Mesenchymal stem cell (in vitro differentiated cells and primary cell): ENCODE data around the gene AGAP5.
A peak's percentile ranks its signal among the peaks of the same experiment; 100 is the strongest.
"Not testable (repeated sequence)": the region's sequence is repeated elsewhere in the genome, so short reads cannot be mapped to it uniquely, and the experiment has no call there.

Experiments used
- DNase-seq: peaks from one replicate; pipeline ENCODE4 v3.0.0-alpha.2; 2013
- H2AFZ ChIP-seq: one replicate; pipeline ENCODE4 v1.6.1; 2013; ENCODE audit warnings: low read depth, mild to moderate bottlenecking, control low read depth, inconsistent platforms, low read length, moderate library complexity
- H2AK5ac ChIP-seq: 2 replicates; pipeline ENCODE4 v1.6.1; 2013; ENCODE audit warnings: low read length, moderate library complexity, mild to moderate bottlenecking, inconsistent platforms; ENCODE audit not compliant: severe bottlenecking
- H2BK120ac ChIP-seq: one replicate; pipeline ENCODE4 v1.6.1; 2013; ENCODE audit warnings: low read depth, mild to moderate bottlenecking, inconsistent platforms, low read length, moderate library complexity
- H2BK12ac ChIP-seq, 2 experiments: one replicate each; pipeline ENCODE4 v1.6.1; 2013; ENCODE audit warnings: inconsistent platforms in 2 of 2, low read length in 2 of 2, mild to moderate bottlenecking in 2 of 2, moderate library complexity in 2 of 2, control low read depth in 1 of 2
- H2BK15ac ChIP-seq: one replicate; pipeline ENCODE4 v1.6.1; 2013; ENCODE audit warnings: mild to moderate bottlenecking, low read depth, inconsistent platforms; ENCODE audit not compliant: poor library complexity, severe bottlenecking
- H2BK5ac ChIP-seq: 2 replicates; pipeline ENCODE4 v1.6.1; 2013; ENCODE audit warnings: low read depth, mild to moderate bottlenecking, low read length, control low read depth, inconsistent platforms; ENCODE audit not compliant: poor library complexity, severe bottlenecking
- H3K14ac ChIP-seq, 2 experiments: one replicate each; pipeline ENCODE4 v1.6.1; 2013; ENCODE audit warnings: inconsistent platforms in 2 of 2, low read length in 2 of 2, control low read depth in 1 of 2, mild to moderate bottlenecking in 1 of 2, moderate library complexity in 1 of 2
- H3K18ac ChIP-seq, 2 experiments: one replicate each; pipeline ENCODE4 v1.6.1; 2013; ENCODE audit warnings: inconsistent platforms in 2 of 2, low read length in 2 of 2, control low read depth in 1 of 2, low read depth in 1 of 2, mild to moderate bottlenecking in 1 of 2
- H3K23ac ChIP-seq, 2 experiments: one replicate each; pipeline ENCODE4 v1.6.1; 2013; ENCODE audit warnings: inconsistent platforms in 2 of 2, low read length in 2 of 2, mild to moderate bottlenecking in 2 of 2, moderate library complexity in 2 of 2, control low read depth in 1 of 2
- H3K27ac ChIP-seq: 2 replicates; pipeline ENCODE4 v1.5.1; 2013; ENCODE audit warnings: mild to moderate bottlenecking, moderate library complexity, low read length, control low read depth, inconsistent platforms; ENCODE audit not compliant: poor library complexity, severe bottlenecking
- H3K27me3 ChIP-seq, 2 experiments: 2 replicates each; pipeline versions ENCODE4 v1.6.1 to v1.7.0; 2013; ENCODE audit warnings: low read length in 2 of 2, mild to moderate bottlenecking in 2 of 2, moderate library complexity in 2 of 2, control low read depth in 1 of 2, inconsistent platforms in 1 of 2; ENCODE audit not compliant: control insufficient read depth in 1 of 2, insufficient read depth in 1 of 2
- H3K36me3 ChIP-seq, 2 experiments: 2 replicates each; pipeline versions ENCODE4 v1.6.1 to v1.7.0; 2013; ENCODE audit warnings: low read length in 2 of 2, control low read depth in 1 of 2, inconsistent platforms in 1 of 2, low read depth in 1 of 2, mild to moderate bottlenecking in 1 of 2; ENCODE audit not compliant: insufficient read depth in 2 of 2, control insufficient read depth in 1 of 2
- H3K4ac ChIP-seq, 2 experiments: one replicate each; pipeline ENCODE4 v1.6.1; 2013; ENCODE audit warnings: inconsistent platforms in 2 of 2, low read length in 2 of 2, mild to moderate bottlenecking in 2 of 2, moderate library complexity in 2 of 2, control low read depth in 1 of 2, low read depth in 1 of 2
- H3K4me1 ChIP-seq: 2 replicates; pipeline ENCODE4 v1.6.1; 2013; ENCODE audit warnings: low read depth, low read length, control low read depth; ENCODE audit not compliant: control insufficient read depth, insufficient read depth
- H3K4me2 ChIP-seq: 2 replicates; pipeline ENCODE4 v1.6.1; 2013; ENCODE audit warnings: low read length, mild to moderate bottlenecking, inconsistent platforms; ENCODE audit not compliant: poor library complexity, severe bottlenecking
- H3K4me3 ChIP-seq, 2 experiments: 2 replicates each; pipeline versions ENCODE4 v1.5.1 to v1.7.0; 2013; ENCODE audit warnings: low read length in 2 of 2, mild to moderate bottlenecking in 2 of 2, control low read depth in 1 of 2, low read depth in 1 of 2; ENCODE audit not compliant: insufficient read depth in 1 of 2
- H3K79me1 ChIP-seq: replicated peaks from 2 replicates; pipeline ENCODE4 v1.6.1; 2013; ENCODE audit warnings: mild to moderate bottlenecking, control low read depth, low read length, inconsistent platforms; ENCODE audit not compliant: poor library complexity, severe bottlenecking
- H3K9ac ChIP-seq: 2 replicates; pipeline ENCODE4 v1.7.0; 2013; ENCODE audit warnings: mild to moderate bottlenecking, low read length, moderate library complexity
- H3K9me3 ChIP-seq: 2 replicates; pipeline ENCODE4 v1.7.0; 2013; ENCODE audit warnings: mild to moderate bottlenecking, low read length; ENCODE audit not compliant: control insufficient read depth
- H4K8ac ChIP-seq: one replicate; pipeline ENCODE4 v1.6.1; 2013; ENCODE audit warnings: inconsistent platforms, mild to moderate bottlenecking, low read length, moderate library complexity
- H4K91ac ChIP-seq: one replicate; pipeline ENCODE4 v1.6.1; 2013; ENCODE audit warnings: mild to moderate bottlenecking, low read length, inconsistent platforms
- WGBS: methylation state at CpG from one replicate; pipeline ENCODE4 v1.1.7; 2013; ENCODE audit warnings: mixed read lengths; 5-methylcytosine and 5-hydroxymethylcytosine counted together

AGAP5 gene

GRCh38 chr10:73706488-73706887, 8.6 kb upstream of the AGAP5 start:
- WGBS, result no CpG with 5 or more reads among the region's 2 CpGs
- not testable (repeated sequence) for H3K4me2 ChIP-seq, H2BK12ac ChIP-seq

DNA sequence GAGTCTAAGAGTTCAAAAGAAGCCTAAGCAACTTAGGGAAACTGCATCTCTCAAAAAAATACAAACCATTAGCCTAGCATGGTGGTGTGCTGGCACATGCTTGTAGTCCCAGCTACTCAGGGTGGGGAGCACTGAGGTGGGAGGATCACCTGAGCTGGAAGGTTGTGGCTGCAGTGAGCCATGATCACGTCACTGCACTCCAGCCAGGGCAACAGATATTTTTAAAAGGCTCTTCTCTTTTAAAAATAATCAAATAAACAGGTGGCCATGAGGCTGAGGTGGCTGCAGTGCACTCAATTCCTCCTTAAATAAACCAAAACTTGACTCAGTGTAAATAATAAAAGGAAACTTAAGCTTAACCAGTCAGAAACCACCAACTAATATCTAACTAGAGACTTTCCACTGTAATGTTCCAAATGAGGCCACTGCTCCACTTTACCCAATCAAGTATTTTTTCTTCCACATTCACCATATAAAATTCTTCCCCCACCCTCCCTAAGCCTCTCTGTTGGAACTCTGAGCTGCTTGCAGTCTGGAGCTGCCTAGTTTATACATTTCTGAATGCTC, 7.7 kb upstream of the AGAP5 start:
- peaks cover 0 to 14% of the 10 kb centered on the region in 2 experiments for H3K36me3 ChIP-seq
- H3K14ac ChIP-seq, H3K4me1 ChIP-seq, H2AK5ac ChIP-seq, H2BK15ac ChIP-seq, H3K27ac ChIP-seq, H2BK5ac ChIP-seq, H4K8ac ChIP-seq, DNase-seq, H3K23ac ChIP-seq, H3K4me2 ChIP-seq, H3K27me3 ChIP-seq, H3K18ac ChIP-seq, H4K91ac ChIP-seq, H3K79me1 ChIP-seq, H3K4ac ChIP-seq, H3K4me3 ChIP-seq, H3K9ac ChIP-seq, H2BK120ac ChIP-seq, H2AFZ ChIP-seq, H3K9me3 ChIP-seq, H2BK12ac ChIP-seq: not testable (repeated sequence)
- whole genome bisulfite sequencing, result no CpG with 5 or more reads among the region's 1 CpG

More at GRCh38 chr10:73706488-73706887, 8.6 kb upstream of the AGAP5 start:
- H4K8ac ChIP-seq, DNase-seq, H3K9ac ChIP-seq, H3K4ac ChIP-seq, H2BK15ac ChIP-seq, H2AFZ ChIP-seq, H3K9me3 ChIP-seq, H2BK5ac ChIP-seq, H3K18ac ChIP-seq, H3K23ac ChIP-seq, H2BK120ac ChIP-seq, H3K4me1 ChIP-seq, H3K27me3 ChIP-seq, H3K79me1 ChIP-seq, H3K14ac ChIP-seq, H2AK5ac ChIP-seq, H4K91ac ChIP-seq, H3K4me3 ChIP-seq: not testable (repeated sequence)
- peaks cover 0 to 11% of the 10 kb centered on the region in 2 experiments for H3K36me3 ChIP-seq
- H3K27ac ChIP-seq, result peak overlapping the region; percentile 23

- not testable (repeated sequence) for H3K36me3 ChIP-seq, H4K8ac ChIP-seq, H3K23ac ChIP-seq, H2AK5ac ChIP-seq, H3K18ac ChIP-seq, H3K27me3 ChIP-seq, H3K4me1 ChIP-seq, H3K4me3 ChIP-seq, H2BK5ac ChIP-seq, H3K4ac ChIP-seq, H2BK12ac ChIP-seq, H2BK15ac ChIP-seq, H3K9ac ChIP-seq, H2AFZ ChIP-seq, H3K27ac ChIP-seq, H3K14ac ChIP-seq, H2BK120ac ChIP-seq, H4K91ac ChIP-seq, H3K4me2 ChIP-seq, H3K79me1 ChIP-seq, H3K9me3 ChIP-seq, DNase-seq
These were observed 6.0 kb upstream of the AGAP5 start for GRCh38 chr10:73703924-73704323.

GRCh38 chr10:73698819-73699218, 910 bp upstream of the AGAP5 start:
- not testable (repeated sequence) for H4K8ac ChIP-seq, H2AK5ac ChIP-seq, H3K9ac ChIP-seq, H2BK120ac ChIP-seq, H3K14ac ChIP-seq, H3K23ac ChIP-seq, H3K4me2 ChIP-seq, H3K27ac ChIP-seq, H3K4me3 ChIP-seq, H3K27me3 ChIP-seq, DNase-seq, H3K79me1 ChIP-seq, H2AFZ ChIP-seq, H3K4me1 ChIP-seq, H3K4ac ChIP-seq, H2BK12ac ChIP-seq, H3K36me3 ChIP-seq, H4K91ac ChIP-seq, H2BK15ac ChIP-seq, H3K18ac ChIP-seq, H3K9me3 ChIP-seq, H2BK5ac ChIP-seq
- WGBS, result 100% methylated on average over 1 of the region's 2 CpGs
